GM23338 (cell line): ENCODE measurements around the gene GFRA1.

Experiments
- CTCF ChIP-seq, 2 experiments: fragments of 200-600 bp in 1 of 2; sonication (generic) in 1 of 2; conservative IDR thresholded peaks; 2 replicates each; pipeline versions ENCODE4 v1.5.1 to v1.6.1; 2016 to 2017; ENCODE audit warnings: antibody characterized with exemption in 2 of 2, low read depth in 2 of 2, mild to moderate bottlenecking in 2 of 2, moderate library complexity in 1 of 2
- EZH2 ChIP-seq: fragments of 200-600 bp; sonication (generic); IDR thresholded peaks from one replicate; pipeline ENCODE4 v1.8.0; 2017; ENCODE audit warnings: antibody characterized with exemption, mild to moderate bottlenecking, low read depth; ENCODE audit not compliant: unreplicated experiment

DNA sequence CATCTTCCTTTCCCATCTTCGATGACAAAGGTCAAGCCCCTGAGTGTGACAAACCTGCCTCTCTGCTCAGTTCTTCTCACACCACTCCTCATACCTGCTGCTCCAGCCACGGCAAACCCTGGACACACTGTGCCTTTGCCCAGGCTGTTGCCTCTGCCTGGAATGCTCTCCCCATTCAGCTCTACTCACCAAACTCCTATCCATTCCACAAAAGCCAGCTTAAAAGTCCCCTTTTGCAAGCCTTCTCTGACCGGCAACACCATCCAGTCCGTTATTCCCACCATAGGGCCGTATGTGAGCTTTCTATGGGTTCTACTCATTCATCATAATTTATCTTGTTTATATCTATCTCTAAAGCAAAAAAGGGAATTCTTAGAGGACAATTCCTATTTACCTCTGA is 15.2 kb downstream of the GFRA1 start:
- TF ChIP-seq CTCF (conservative IDR thresholded peaks at IDR 0.05; ENCODE audit: low read depth in 2 of 2) (no peak), EZH2 (no peak)
